ENCODE measurements around the gene RPL39L.
"Not testable (repeated sequence)": the region's sequence is repeated elsewhere in the genome, so short reads cannot be mapped to it uniquely, and the experiment has no call there.

Gene RPL39L

GRCh38 chr3:187136936-187137335 lies 2.4 kb downstream of the RPL39L start:
- DNase-seq = no peak

GRCh38 chr3:187136337-187136736 lies 3.0 kb downstream of the RPL39L start:
- no peak for DNase-seq

- not testable (repeated sequence) for DNase-seq
Measured at GRCh38 chr3:187135172-187135690, 4.1 kb downstream of the RPL39L start.

GRCh38 chr3:187133181-187133580 lies 6.1 kb downstream of the RPL39L start:
- DNase-seq = not testable (repeated sequence)

GRCh38 chr3:187132666-187133065 lies 6.6 kb downstream of the RPL39L start:
- no peak for DNase-seq

GRCh38 chr3:187131981-187132380 lies 7.3 kb downstream of the RPL39L start:
- no peak for DNase-seq

GRCh38 chr3:187130346-187131066 lies 8.8 kb downstream of the RPL39L start:
- DNase-seq = no peak

GRCh38 chr3:187125319-187126031 lies 13.8 kb downstream of the RPL39L start:
- DNase-seq = no peak

- no peak for DNase-seq
Measured at GRCh38 chr3:187122261-187122660, 17.0 kb downstream of the RPL39L start.

GRCh38 chr3:187120326-187120725 lies 19.0 kb downstream of the RPL39L start:
- no peak for DNase-seq

GRCh38 chr3:187114511-187114910 lies 24.8 kb downstream of the RPL39L start:
- no peak for DNase-seq

GRCh38 chr3:187112934-187113793 lies 26.1 kb downstream of the RPL39L start:
- no peak for DNase-seq

- DNase-seq = no peak
Measured at GRCh38 chr3:187110156-187110555, 29.1 kb downstream of the RPL39L start.

- DNase-seq = no peak
Measured at GRCh38 chr3:187107989-187108388, 31.3 kb downstream of the RPL39L start.

- no peak for DNase-seq
Measured at GRCh38 chr3:187105700-187106099, 33.6 kb downstream of the RPL39L start.

GRCh38 chr3:187104933-187105332 lies 34.4 kb downstream of the RPL39L start:
- DNase-seq = no peak

GRCh38 chr3:187104342-187104741 lies 35.0 kb downstream of the RPL39L start:
- DNase-seq = no peak

- DNase-seq = no peak
Measured at GRCh38 chr3:187103251-187103650, 36.0 kb downstream of the RPL39L start.

GRCh38 chr3:187102073-187102634 lies 37.1 kb downstream of the RPL39L start:
- no peak for DNase-seq

- DNase-seq = peak in 6 of 14 donors; percentile 9 to 28 (median 15)
Measured at GRCh38 chr3:187101184-187102072, 37.9 kb downstream of the RPL39L start.

GRCh38 chr3:187098923-187099512 lies 40.3 kb downstream of the RPL39L start:
- no peak for DNase-seq

Data from C1 segment of cervical spinal cord (tissue), 14 donors.